ENCODE results near the gene SYTL3. TPM values are rescaled to one million over a fixed set of nuclear protein-coding genes. Genes with fewer than 3 reads are reported as not detected.

Gene SYTL3
- total RNA-seq, 6 donors from 2014 or later, result 10.3 to 28.3 (median 20.0) TPM

GRCh38 chr6:158680015-158680414 is 30.2 kb downstream of the SYTL3 start:
- no peaks in the 10 kb centered on the region for H3K9me3 ChIP-seq
- H3K27me3 ChIP-seq, result no peaks in the 10 kb centered on the region
- peaks cover 0 to 7% (median 5%) of the 10 kb centered on the region in 4 donors for H3K4me1 ChIP-seq
- H3K27ac ChIP-seq, result no peak overlapping the region
- TF ChIP-seq CTCF (IDR thresholded peaks at IDR 0.05), result no peak
- TF ChIP-seq EP300 (IDR thresholded peaks at IDR 0.05), result no peak
- no peak for TF ChIP-seq POLR2A (IDR thresholded peaks at IDR 0.05)
- no peak for TF ChIP-seq POLR2AphosphoS5 (IDR thresholded peaks at IDR 0.05)
- no peaks in the 10 kb centered on the region for H3K36me3 ChIP-seq
- whole genome bisulfite sequencing, 2 donors, result 88 to 91% methylated on average over 2 of the region's 2 CpGs
- no peak overlapping the region for H3K4me3 ChIP-seq
- ATAC-seq (ENCODE audit: low FRiP score in 2 of 2), result no peak
- no peak for DNase-seq

- no peak overlapping the region for H3K27ac ChIP-seq
- H3K4me3 ChIP-seq, result no peak overlapping the region
- no peaks in the 10 kb centered on the region for H3K27me3 ChIP-seq
- no peaks in the 10 kb centered on the region for H3K36me3 ChIP-seq
- 90 to 92% methylated on average over 6 of the region's 6 CpGs for WGBS, 2 donors
- ATAC-seq (ENCODE audit: low FRiP score in 2 of 2) (no peak), DNase-seq (no peak)
- TF ChIP-seq POLR2AphosphoS5 (IDR thresholded peaks at IDR 0.05), result no peak
- TF ChIP-seq EP300 (IDR thresholded peaks at IDR 0.05), result no peak
- TF ChIP-seq CTCF (IDR thresholded peaks at IDR 0.05), result no peak
- no peak for TF ChIP-seq POLR2A (IDR thresholded peaks at IDR 0.05)
- peaks cover 3 to 10% (median 6%) of the 10 kb centered on the region in 4 donors for H3K4me1 ChIP-seq
- no peaks in the 10 kb centered on the region for H3K9me3 ChIP-seq
Observed at GRCh38 chr6:158680481-158680880, 30.6 kb downstream of the SYTL3 start.

- no peak overlapping the region for H3K4me3 ChIP-seq
- no peaks in the 10 kb centered on the region for H3K27me3 ChIP-seq
- no peaks in the 10 kb centered on the region for H3K9me3 ChIP-seq
- DNase-seq, result no peak
- H3K27ac ChIP-seq, result no peak overlapping the region
- TF ChIP-seq POLR2AphosphoS5 (IDR thresholded peaks at IDR 0.05) (no peak), EP300 (IDR thresholded peaks at IDR 0.05) (no peak), CTCF (IDR thresholded peaks at IDR 0.05) (no peak), POLR2A (IDR thresholded peaks at IDR 0.05) (no peak)
- H3K36me3 ChIP-seq, result no peaks in the 10 kb centered on the region
- WGBS, 2 donors, result 90 to 99% methylated on average over 5 of the region's 5 CpGs
- peaks cover 13 to 37% (median 19%) of the 10 kb centered on the region in 4 donors for H3K4me1 ChIP-seq
- ATAC-seq (ENCODE audit: low FRiP score in 2 of 2), result no peak
Observed at GRCh38 chr6:158684311-158684710, 34.5 kb downstream of the SYTL3 start.

GRCh38 chr6:158684745-158685324 is 35.0 kb downstream of the SYTL3 start:
- 48 to 52% methylated on average over 5 of the region's 5 CpGs for WGBS, 2 donors

More at GRCh38 chr6:158684745-158685324, 35.0 kb downstream of the SYTL3 start:
- H3K36me3 ChIP-seq, result no peaks in the 10 kb centered on the region
- ATAC-seq (ENCODE audit: low FRiP score in 2 of 2), result no peak
- no peak for DNase-seq
- no peaks in the 10 kb centered on the region for H3K27me3 ChIP-seq
- H3K27ac ChIP-seq, result peak overlapping the region in 1 of 4 donors; percentile 80
- no peaks in the 10 kb centered on the region for H3K9me3 ChIP-seq
- H3K4me1 ChIP-seq, result peaks cover 13 to 37% (median 19%) of the 10 kb centered on the region in 4 donors
- no peak for TF ChIP-seq CTCF (IDR thresholded peaks at IDR 0.05)
- no peak for TF ChIP-seq POLR2A (IDR thresholded peaks at IDR 0.05)
- no peak for TF ChIP-seq POLR2AphosphoS5 (IDR thresholded peaks at IDR 0.05)
- no peak for TF ChIP-seq EP300 (IDR thresholded peaks at IDR 0.05)
- H3K4me3 ChIP-seq, result no peak overlapping the region

Measured in upper lobe of left lung (tissue), 6 donors.